ENCODE results near the gene XRRA1. TPM values are rescaled to one million over a fixed set of nuclear protein-coding genes. Genes with fewer than 3 reads are reported as not detected.

Gene XRRA1
- total and polyA plus RNA-seq, 12 donors: 3.1 to 50.2 (median 12.2) TPM

DNA sequence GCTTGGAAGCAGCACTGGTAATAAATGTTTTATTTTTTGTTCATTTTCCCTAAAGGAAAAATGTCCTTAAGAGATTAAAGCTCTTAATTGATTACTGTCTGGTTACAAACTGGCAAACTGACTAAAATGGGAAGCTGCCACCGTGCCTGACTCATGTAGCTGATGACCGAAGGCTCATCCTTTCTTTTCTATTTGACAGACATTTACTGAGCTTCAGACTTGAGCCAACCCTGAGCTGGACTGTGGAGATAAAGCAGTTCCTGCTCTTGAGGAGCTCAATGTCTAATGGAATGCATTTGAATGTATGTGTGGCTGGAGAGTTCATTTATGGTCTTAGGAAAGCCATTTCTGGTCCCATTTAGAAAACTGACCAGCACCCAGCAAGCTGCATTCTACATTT lies 108.9 kb downstream of the XRRA1 start:
- Histone ChIP-seq H3K27me3 (no peaks in the 10 kb centered on the region), H3K9me3 (replicated peaks in 1 of 3) (no peaks in the 10 kb centered on the region), H3K27ac (no peak overlapping the region), H3K4me1 (replicated peaks in 1 of 2) (peaks cover 0 to 9% of the 10 kb centered on the region in 2 donors), H3K4me3 (no peak overlapping the region), H3K36me3 (replicated peaks in 1 of 2) (peaks cover 0 to 44% of the 10 kb centered on the region in 2 donors)
- DNase-seq: peak in 3 of 7 donors; percentile 22 to 52 (median 40)
- 23 to 52% (median 28%) methylated on average over 2 of the region's 2 CpGs for WGBS, 4 donors
- TF ChIP-seq, protein P1, sequence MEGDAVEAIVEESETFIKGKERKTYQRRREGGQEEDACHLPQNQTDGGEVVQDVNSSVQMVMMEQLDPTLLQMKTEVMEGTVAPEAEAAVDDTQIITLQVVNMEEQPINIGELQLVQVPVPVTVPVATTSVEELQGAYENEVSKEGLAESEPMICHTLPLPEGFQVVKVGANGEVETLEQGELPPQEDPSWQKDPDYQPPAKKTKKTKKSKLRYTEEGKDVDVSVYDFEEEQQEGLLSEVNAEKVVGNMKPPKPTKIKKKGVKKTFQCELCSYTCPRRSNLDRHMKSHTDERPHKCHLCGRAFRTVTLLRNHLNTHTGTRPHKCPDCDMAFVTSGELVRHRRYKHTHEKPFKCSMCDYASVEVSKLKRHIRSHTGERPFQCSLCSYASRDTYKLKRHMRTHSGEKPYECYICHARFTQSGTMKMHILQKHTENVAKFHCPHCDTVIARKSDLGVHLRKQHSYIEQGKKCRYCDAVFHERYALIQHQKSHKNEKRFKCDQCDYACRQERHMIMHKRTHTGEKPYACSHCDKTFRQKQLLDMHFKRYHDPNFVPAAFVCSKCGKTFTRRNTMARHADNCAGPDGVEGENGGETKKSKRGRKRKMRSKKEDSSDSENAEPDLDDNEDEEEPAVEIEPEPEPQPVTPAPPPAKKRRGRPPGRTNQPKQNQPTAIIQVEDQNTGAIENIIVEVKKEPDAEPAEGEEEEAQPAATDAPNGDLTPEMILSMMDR (IDR thresholded peaks at IDR 0.05): no peak
- TF ChIP-seq POLR2A (IDR thresholded peaks at IDR 0.05): no peak
- intact Hi-C loops (cut with DNase I): no loop called here

DNA sequence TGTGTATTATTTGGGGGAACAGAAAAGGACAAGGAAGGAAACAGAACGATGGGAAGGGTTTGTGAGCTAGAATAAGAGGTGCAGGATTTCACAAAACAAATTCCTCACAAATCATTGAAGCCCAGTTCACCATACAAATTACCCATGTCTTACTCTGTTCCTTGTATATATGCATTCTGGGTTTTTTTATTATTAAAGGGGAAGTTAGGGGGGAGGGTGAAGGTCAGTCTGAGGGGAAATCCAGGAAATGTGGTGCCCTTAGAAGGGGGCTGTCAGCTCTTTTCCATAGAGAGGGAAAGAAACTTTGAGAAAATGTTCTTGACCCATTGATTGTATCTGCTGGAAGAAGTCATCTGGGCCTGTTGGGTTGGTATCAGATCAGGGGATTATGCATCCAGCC lies 109.4 kb downstream of the XRRA1 start:
- intact Hi-C loops (cut with DNase I): no loop called here
- TF ChIP-seq POLR2A (IDR thresholded peaks at IDR 0.05): no peak
- TF ChIP-seq, protein P1 (IDR thresholded peaks at IDR 0.05): no peak
- Histone ChIP-seq H3K9me3 (replicated peaks in 1 of 3) (no peaks in the 10 kb centered on the region), H3K4me1 (replicated peaks in 1 of 2) (peaks cover 0 to 9% of the 10 kb centered on the region in 2 donors), H3K4me3 (no peak overlapping the region), H3K27ac (no peak overlapping the region), H3K27me3 (no peaks in the 10 kb centered on the region), H3K36me3 (replicated peaks in 1 of 2) (peaks cover 0 to 49% of the 10 kb centered on the region in 2 donors)
- DNase-seq: no peak
- 76 to 80% (median 78%) methylated on average over 1 of the region's 1 CpG for WGBS, 4 donors

DNA sequence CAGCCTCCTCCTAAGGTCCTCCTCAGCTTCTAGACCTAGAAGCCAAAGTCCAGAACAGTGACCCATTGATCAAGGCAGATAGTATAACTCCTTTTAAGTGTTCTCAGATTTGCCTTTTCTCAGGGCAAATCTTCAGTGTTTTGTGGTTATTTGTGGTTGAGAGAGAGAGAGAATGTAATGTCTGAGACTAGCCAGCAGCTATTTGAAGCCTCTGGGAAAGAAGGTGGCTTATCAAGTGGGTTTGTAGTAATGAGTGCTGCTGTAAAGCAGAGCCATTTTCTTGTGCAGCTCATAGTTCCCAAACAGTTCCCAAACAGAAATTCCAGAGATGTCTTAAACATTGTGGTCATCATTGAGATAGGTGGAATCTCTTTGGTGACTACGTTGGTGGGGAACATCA lies 110.7 kb downstream of the XRRA1 start:
- 96 to 100% (median 99%) methylated on average over 1 of the region's 1 CpG for WGBS, 4 donors

DNA sequence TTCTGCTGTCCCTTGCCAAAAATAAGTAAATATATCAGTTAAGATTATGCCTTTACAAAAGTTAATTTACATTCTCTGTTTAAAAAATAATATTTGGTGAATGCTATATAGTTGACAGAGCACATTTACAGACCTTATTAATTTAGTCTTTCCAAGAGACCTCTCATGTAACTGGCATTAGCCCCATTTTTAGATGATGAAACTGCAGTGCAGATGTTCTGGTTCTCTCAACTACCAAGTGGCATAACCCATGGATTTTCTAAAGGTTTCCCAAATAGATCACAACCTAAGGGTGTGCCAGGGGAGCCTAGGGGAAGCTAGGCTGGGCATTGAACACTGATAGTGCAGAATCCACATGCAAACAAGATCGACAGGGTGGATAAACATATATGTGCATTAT lies 111.7 kb downstream of the XRRA1 start:
- H3K36me3 ChIP-seq (replicated peaks in 1 of 2): peaks cover 0 to 33% of the 10 kb centered on the region in 2 donors
- intact Hi-C loops (cut with DNase I): no loop called here
- no peak for TF ChIP-seq POLR2A (IDR thresholded peaks at IDR 0.05)
- TF ChIP-seq, protein P1 (IDR thresholded peaks at IDR 0.05): no peak

More for the DNA sequence above, 110.7 kb downstream of the XRRA1 start:
- no peak for DNase-seq
- Histone ChIP-seq H3K4me3 (no peak overlapping the region), H3K27ac (no peak overlapping the region), H3K4me1 (replicated peaks in 1 of 2) (peaks cover 0 to 9% of the 10 kb centered on the region in 2 donors), H3K27me3 (no peaks in the 10 kb centered on the region), H3K9me3 (replicated peaks in 1 of 3) (no peaks in the 10 kb centered on the region), H3K36me3 (replicated peaks in 1 of 2) (peaks cover 0 to 43% of the 10 kb centered on the region in 2 donors)
- TF ChIP-seq POLR2A (IDR thresholded peaks at IDR 0.05): no peak
- TF ChIP-seq, protein P1 (IDR thresholded peaks at IDR 0.05): no peak
- intact Hi-C loops (cut with DNase I): no loop called here

More for the DNA sequence above, 111.7 kb downstream of the XRRA1 start:
- DNase-seq: no peak
- Histone ChIP-seq H3K4me3 (no peak overlapping the region), H3K27me3 (no peaks in the 10 kb centered on the region), H3K9me3 (replicated peaks in 1 of 3) (no peaks in the 10 kb centered on the region), H3K27ac (no peak overlapping the region), H3K4me1 (replicated peaks in 1 of 2) (peaks cover 0 to 9% of the 10 kb centered on the region in 2 donors)
- WGBS, 4 donors: 92 to 96% (median 93%) methylated on average over 1 of the region's 1 CpG
